Measurements from ENCODE around the gene DNAJC22.

The DNAJC22 gene

DNA sequence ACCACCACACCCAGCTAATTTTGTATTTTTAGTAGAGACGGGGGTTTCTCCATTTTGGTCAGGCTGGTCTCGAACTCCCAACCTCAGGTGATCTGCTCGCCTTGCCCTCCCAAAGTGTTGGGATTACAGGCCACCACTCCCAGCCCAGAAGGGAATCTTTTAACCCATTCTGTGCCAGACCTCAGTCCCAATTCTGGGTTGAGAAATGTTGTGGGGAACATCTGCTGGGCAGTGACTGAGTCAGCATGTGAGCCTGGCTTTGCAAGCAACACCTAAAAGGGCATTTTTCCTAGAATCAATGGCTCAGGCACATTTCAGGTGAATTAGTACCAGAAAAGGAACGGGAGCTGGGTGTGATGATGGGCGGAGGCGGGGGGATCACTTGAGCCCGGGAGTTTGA lies 13.0 kb downstream of the DNAJC22 start:
- no peaks in the 10 kb centered on the region for H3K4me1 ChIP-seq
- H3K4me3 ChIP-seq (ENCODE audit: low read depth, low read length) = no peak overlapping the region
- H3K27me3 ChIP-seq = no peaks in the 10 kb centered on the region
- TF ChIP-seq, protein P1, sequence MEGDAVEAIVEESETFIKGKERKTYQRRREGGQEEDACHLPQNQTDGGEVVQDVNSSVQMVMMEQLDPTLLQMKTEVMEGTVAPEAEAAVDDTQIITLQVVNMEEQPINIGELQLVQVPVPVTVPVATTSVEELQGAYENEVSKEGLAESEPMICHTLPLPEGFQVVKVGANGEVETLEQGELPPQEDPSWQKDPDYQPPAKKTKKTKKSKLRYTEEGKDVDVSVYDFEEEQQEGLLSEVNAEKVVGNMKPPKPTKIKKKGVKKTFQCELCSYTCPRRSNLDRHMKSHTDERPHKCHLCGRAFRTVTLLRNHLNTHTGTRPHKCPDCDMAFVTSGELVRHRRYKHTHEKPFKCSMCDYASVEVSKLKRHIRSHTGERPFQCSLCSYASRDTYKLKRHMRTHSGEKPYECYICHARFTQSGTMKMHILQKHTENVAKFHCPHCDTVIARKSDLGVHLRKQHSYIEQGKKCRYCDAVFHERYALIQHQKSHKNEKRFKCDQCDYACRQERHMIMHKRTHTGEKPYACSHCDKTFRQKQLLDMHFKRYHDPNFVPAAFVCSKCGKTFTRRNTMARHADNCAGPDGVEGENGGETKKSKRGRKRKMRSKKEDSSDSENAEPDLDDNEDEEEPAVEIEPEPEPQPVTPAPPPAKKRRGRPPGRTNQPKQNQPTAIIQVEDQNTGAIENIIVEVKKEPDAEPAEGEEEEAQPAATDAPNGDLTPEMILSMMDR (IDR thresholded peaks at IDR 0.05; ENCODE audit: low read depth, low read length) = no peak
- H3K36me3 ChIP-seq = no peaks in the 10 kb centered on the region
- no peaks in the 10 kb centered on the region for H3K9me3 ChIP-seq
- no peak for DNase-seq

DNA sequence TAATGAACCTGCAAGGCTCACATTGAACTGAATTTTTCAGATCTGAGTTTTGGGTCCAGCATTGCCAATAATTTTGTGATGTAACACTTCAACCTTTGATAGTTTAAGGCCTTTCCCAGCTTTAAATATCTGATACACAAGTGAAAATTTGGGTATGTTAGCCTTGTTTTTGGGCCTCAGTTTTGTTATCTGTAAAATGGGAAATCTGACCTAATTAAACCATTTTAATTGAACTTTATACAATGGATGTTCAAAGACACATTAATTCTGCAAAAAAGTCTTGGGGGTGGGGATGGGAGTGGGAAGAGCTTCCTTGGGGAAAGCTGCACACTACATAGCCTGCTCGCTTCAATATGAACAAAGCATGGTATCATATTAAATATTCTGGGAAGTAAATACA lies 15.4 kb downstream of the DNAJC22 start:
- Histone ChIP-seq H3K9me3 (no peaks in the 10 kb centered on the region), H3K27me3 (no peaks in the 10 kb centered on the region), H3K36me3 (no peaks in the 10 kb centered on the region), H3K4me3 (ENCODE audit: low read depth, low read length) (no peak overlapping the region), H3K4me1 (no peaks in the 10 kb centered on the region; the same call in 1 of the 2 replicates)
- DNase-seq = no peak
- TF ChIP-seq, protein P1 (IDR thresholded peaks at IDR 0.05; ENCODE audit: low read depth, low read length) = no peak

DNA sequence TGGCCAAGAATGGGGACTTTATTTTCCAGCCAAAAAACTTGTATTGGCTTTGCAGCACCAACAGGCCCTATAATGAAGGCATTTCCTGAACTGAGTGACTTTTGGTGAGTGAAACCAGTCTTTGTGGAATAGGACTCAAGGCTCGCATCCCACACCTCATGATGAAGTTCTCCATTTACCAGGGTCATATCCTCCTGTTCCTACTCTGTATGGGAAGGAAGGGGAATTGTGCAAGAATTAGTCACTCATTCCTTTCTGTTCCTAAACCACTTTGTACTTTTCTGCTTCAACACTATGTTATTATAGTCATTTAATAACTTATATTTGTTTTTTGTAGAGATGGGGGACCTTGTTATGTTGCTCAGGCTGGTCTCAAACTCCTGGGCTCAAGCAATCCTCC lies 18.3 kb downstream of the DNAJC22 start:
- Histone ChIP-seq H3K4me1 (no peaks in the 10 kb centered on the region; the same call in 1 of the 2 replicates), H3K9me3 (no peaks in the 10 kb centered on the region), H3K36me3 (no peaks in the 10 kb centered on the region), H3K27me3 (no peaks in the 10 kb centered on the region), H3K4me3 (ENCODE audit: low read depth, low read length) (no peak overlapping the region)
- TF ChIP-seq, protein P1 (IDR thresholded peaks at IDR 0.05; ENCODE audit: low read depth, low read length) = no peak
- DNase-seq = no peak

DNA sequence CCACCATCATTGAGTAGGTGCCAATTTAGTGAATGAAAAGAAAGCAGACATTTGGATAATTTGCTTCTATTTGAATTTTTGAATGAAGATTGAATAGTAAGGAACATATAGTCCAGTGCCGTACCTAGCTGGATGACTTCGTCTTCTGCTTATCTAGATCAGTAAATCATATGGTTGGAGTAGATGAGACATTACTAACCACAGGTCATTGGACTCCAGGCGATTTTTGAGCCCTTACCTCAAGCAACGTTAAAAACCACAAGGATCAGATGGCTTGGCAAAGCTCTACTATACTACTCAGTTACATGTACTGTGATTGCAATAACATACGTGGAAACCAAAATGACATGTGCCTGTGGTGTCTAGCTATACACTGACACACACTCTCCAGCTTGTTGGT lies 18.9 kb downstream of the DNAJC22 start:
- no peaks in the 10 kb centered on the region for H3K27me3 ChIP-seq
- no peaks in the 10 kb centered on the region; the same call in none of the 2 replicates for H3K4me1 ChIP-seq
- no peaks in the 10 kb centered on the region for H3K9me3 ChIP-seq
- TF ChIP-seq, protein P1 (IDR thresholded peaks at IDR 0.05; ENCODE audit: low read depth, low read length) = no peak
- no peak overlapping the region; the same call in 1 of the 2 replicates for H3K4me3 ChIP-seq (ENCODE audit: low read depth, low read length)
- H3K36me3 ChIP-seq = no peaks in the 10 kb centered on the region
- DNase-seq = no peak

DNA sequence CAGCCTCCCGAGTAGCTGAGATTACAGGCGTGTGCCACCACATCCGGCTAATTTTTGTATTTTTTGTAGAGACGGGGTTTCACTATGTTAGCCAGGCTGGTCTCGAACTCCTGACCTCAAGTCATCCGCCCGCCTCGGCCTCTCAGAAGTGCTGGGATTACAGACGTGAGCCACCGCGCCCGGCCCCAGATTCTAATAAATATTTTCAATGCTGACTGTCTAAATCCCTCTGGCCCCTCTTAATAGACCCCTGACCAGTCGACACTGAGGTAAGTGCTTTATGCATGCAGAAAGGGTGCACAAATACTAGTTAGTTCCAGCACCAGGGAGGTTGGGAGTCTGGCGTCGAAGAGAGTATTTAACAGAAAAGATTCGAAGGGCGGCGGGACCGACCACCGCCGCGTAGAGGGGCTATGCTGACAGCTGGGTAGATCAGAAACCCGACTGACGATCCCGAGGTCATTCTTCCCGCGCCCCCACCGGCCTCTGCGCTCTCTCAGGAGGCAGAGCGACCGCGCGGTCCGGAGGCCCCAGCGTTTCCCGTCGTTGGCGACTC lies 19.5 kb downstream of the DNAJC22 start:
- DNase-seq = no peak
- Histone ChIP-seq H3K4me3 (ENCODE audit: low read depth, low read length) (peak overlapping the region; percentile 96), H3K4me1 (no peaks in the 10 kb centered on the region; the same call in none of the 2 replicates), H3K36me3 (peaks cover 2% of the 10 kb centered on the region; the same call in 1 of the 2 replicates), H3K27me3 (no peaks in the 10 kb centered on the region), H3K9me3 (no peaks in the 10 kb centered on the region)
- TF ChIP-seq, protein P1 (IDR thresholded peaks at IDR 0.05; ENCODE audit: low read depth, low read length) = no peak

DNA sequence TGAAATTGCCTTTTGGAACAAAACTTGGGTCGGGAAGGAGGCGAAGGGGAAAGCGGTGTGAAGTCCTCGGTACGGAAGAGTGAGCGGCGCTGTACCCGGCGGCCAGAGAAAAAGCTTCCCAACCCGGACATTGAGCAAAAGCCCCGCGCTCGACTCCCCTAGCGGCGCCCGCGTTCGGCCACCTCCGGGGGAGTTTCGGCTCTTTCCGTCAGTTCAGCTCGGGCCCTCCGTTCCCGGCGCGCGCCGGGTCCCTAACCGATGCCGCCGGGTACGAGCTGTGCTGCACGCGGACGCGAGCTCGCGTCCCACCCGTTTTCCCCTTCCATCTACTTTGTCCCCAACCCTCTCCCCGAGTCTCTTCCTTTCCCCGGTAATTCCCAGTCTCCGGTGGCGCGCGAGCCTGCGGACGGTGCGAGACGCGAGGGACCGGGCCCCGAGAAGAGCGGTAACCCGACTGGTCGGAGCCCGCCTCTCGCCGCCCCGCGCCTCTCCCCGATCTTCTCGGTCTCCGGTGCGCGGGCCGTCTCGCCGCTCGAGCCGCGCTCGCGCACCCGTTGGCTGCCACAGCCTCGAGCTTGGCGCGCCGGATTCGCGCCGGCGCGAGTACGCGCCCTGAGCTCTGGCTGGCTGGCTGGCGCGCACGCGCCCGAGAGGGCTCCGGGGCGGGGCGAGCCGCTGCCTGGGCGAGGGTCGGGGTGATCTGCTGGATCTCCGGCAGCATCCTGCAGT lies 20.1 kb downstream of the DNAJC22 start:
- no peaks in the 10 kb centered on the region for H3K27me3 ChIP-seq
- H3K4me3 ChIP-seq (ENCODE audit: low read depth, low read length) = peak overlapping the region; percentile 96
- no peaks in the 10 kb centered on the region; the same call in none of the 2 replicates for H3K4me1 ChIP-seq
- H3K9me3 ChIP-seq = no peaks in the 10 kb centered on the region
- TF ChIP-seq, protein P1 (IDR thresholded peaks at IDR 0.05; ENCODE audit: low read depth, low read length) = peak; percentile 17; the same call in 1 of the 2 replicates
- peaks cover 2% of the 10 kb centered on the region; the same call in 1 of the 2 replicates for H3K36me3 ChIP-seq
- DNase-seq = peak; percentile 94
